Trophoblast cell (in vitro differentiated cells and primary cell): ENCODE results near the gene KCNA2.

Experiments used
- DNase-seq, 2 donors: peaks; one replicate each; pipeline ENCODE4 v3.0.0-alpha.2; 2016
- H2AFZ ChIP-seq: 2 replicates; pipeline ENCODE4 v1.6.1; 2013; ENCODE audit warnings: low read length, moderate library complexity, mild to moderate bottlenecking; ENCODE audit not compliant: insufficient read depth, poor library complexity
- H2AK5ac ChIP-seq: 2 replicates; pipeline ENCODE4 v1.6.1; 2013; ENCODE audit warnings: mild to moderate bottlenecking, low read length
- H2BK120ac ChIP-seq: 2 replicates; pipeline ENCODE4 v1.6.1; 2013; ENCODE audit warnings: low read length, mild to moderate bottlenecking, moderate library complexity; ENCODE audit not compliant: insufficient read depth, poor library complexity
- H2BK12ac ChIP-seq: 2 replicates; pipeline ENCODE4 v1.6.1; 2013; ENCODE audit warnings: mild to moderate bottlenecking, low read length, moderate library complexity
- H2BK5ac ChIP-seq: 2 replicates; pipeline ENCODE4 v1.6.1; 2013; ENCODE audit warnings: low read length, low read depth, moderate library complexity, mild to moderate bottlenecking; ENCODE audit not compliant: poor library complexity
- H3K14ac ChIP-seq: 2 replicates; pipeline ENCODE4 v1.6.1; 2013; ENCODE audit warnings: mild to moderate bottlenecking, low read length
- H3K18ac ChIP-seq: 2 replicates; pipeline ENCODE4 v1.6.1; 2013; ENCODE audit warnings: mild to moderate bottlenecking, low read length
- H3K23ac ChIP-seq: 2 replicates; pipeline ENCODE4 v1.6.1; 2013; ENCODE audit warnings: low read length
- H3K27ac ChIP-seq: 2 replicates; pipeline ENCODE4 v1.5.1; 2013; ENCODE audit warnings: low read depth, mild to moderate bottlenecking, inconsistent platforms, low read length, moderate library complexity
- H3K27me3 ChIP-seq: 2 replicates; pipeline ENCODE4 v1.6.1; 2013; ENCODE audit warnings: inconsistent platforms, mild to moderate bottlenecking, low read length, moderate library complexity; ENCODE audit not compliant: insufficient read depth
- H3K36me3 ChIP-seq, 2 experiments: 1 replicate in 1 of 2; 2 replicates in 1 of 2; pipeline ENCODE4 v1.6.1; 2013; ENCODE audit warnings: low read length in 2 of 2, mild to moderate bottlenecking in 2 of 2, moderate library complexity in 1 of 2; ENCODE audit not compliant: insufficient read depth in 2 of 2, control insufficient read depth in 1 of 2
- H3K4ac ChIP-seq: 2 replicates; pipeline ENCODE4 v1.6.1; 2013; ENCODE audit warnings: low read depth, mild to moderate bottlenecking, low read length, moderate library complexity
- H3K4me1 ChIP-seq, 2 experiments: 1 replicate in 1 of 2; 2 replicates in 1 of 2; pipeline ENCODE4 v1.6.1; 2013; ENCODE audit warnings: low read length in 2 of 2, mild to moderate bottlenecking in 2 of 2, moderate library complexity in 1 of 2; ENCODE audit not compliant: insufficient read depth in 2 of 2, control insufficient read depth in 1 of 2
- H3K4me2 ChIP-seq: 2 replicates; pipeline ENCODE4 v1.6.1; 2013; ENCODE audit warnings: inconsistent platforms, mild to moderate bottlenecking, low read length, moderate library complexity
- H3K4me3 ChIP-seq: 2 replicates; pipeline ENCODE4 v1.5.1; 2013; ENCODE audit warnings: mild to moderate bottlenecking, low read depth, low read length, inconsistent platforms
- H3K79me1 ChIP-seq: one replicate; pipeline ENCODE4 v1.6.1; 2013; ENCODE audit warnings: low read length
- H3K79me2 ChIP-seq: 2 replicates; pipeline ENCODE4 v1.6.1; 2013; ENCODE audit warnings: low read length, mild to moderate bottlenecking; ENCODE audit not compliant: control insufficient read depth, insufficient read depth, poor library complexity
- H3K9ac ChIP-seq: 2 replicates; pipeline ENCODE4 v1.6.1; 2013; ENCODE audit warnings: mild to moderate bottlenecking, low read length
- H3K9me3 ChIP-seq: 2 replicates; pipeline ENCODE4 v1.6.1; 2013; ENCODE audit warnings: low read depth, mild to moderate bottlenecking, control low read depth, inconsistent platforms, low read length; ENCODE audit not compliant: insufficient read depth
- H4K12ac ChIP-seq: 2 replicates; pipeline ENCODE4 v1.6.1; 2013; ENCODE audit warnings: low read depth, mild to moderate bottlenecking, low read length, moderate library complexity
- H4K8ac ChIP-seq: 2 replicates; pipeline ENCODE4 v1.6.1; 2013; ENCODE audit warnings: low read depth, mild to moderate bottlenecking, low read length, moderate library complexity
- H4K91ac ChIP-seq: one replicate; pipeline ENCODE4 v1.6.1; 2013; ENCODE audit warnings: low read depth, mild to moderate bottlenecking, low read length, moderate library complexity
- WGBS: extraction: QIAGEN DNeasy Blood & Tissue Kit; methylation state at CpG from one replicate; pipeline ENCODE4 v1.1.7; 2013; ENCODE audit warnings: missing lambda C conversion rate; ENCODE audit not compliant: insufficient read length, insufficient coverage; ENCODE audit errors: extremely low coverage; 5-methylcytosine and 5-hydroxymethylcytosine counted together

The KCNA2 gene

DNA sequence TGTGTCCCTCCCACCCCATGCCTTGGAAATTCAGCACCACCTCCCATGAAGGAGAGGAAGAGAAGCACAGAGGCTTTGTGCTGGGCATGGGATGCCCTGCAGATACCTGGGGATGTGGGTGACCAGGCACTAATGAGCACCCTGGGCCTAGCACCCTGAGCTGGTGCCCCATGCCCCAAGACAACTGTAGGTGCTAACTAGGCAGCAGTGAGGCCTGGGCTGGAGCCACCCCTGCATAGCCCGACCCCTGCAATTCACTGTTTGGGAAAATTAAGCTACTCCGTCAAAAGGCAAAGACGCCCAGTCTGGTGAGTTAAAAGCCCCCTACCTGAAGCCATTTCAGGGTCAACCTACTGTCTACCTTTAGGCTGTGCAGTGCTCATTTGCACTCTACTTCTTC is 5.4 kb downstream of the KCNA2 start:
- no peak overlapping the region for H2AK5ac ChIP-seq
- peaks cover under 1 to 2% of the 10 kb centered on the region in 2 experiments for H3K4me1 ChIP-seq
- H3K23ac ChIP-seq = no peak overlapping the region
- no peak overlapping the region for H3K27ac ChIP-seq
- peaks cover 15% of the 10 kb centered on the region for H3K27me3 ChIP-seq
- H4K91ac ChIP-seq = no peak overlapping the region
- H2AFZ ChIP-seq = no peak overlapping the region
- no peaks in the 10 kb centered on the region for H3K79me1 ChIP-seq
- no peak overlapping the region for H3K4me2 ChIP-seq
- no peak overlapping the region for H2BK120ac ChIP-seq
- no peak overlapping the region for H4K12ac ChIP-seq
- H3K36me3 ChIP-seq = no peaks in the 10 kb centered on the region
- H3K9ac ChIP-seq = no peak overlapping the region
- no peak overlapping the region for H2BK5ac ChIP-seq
- no peak overlapping the region for H3K4ac ChIP-seq
- no peak overlapping the region for H3K4me3 ChIP-seq
- H3K9me3 ChIP-seq = peaks cover 2% of the 10 kb centered on the region
- no CpG with 5 or more reads among the region's 3 CpGs for WGBS
- H2BK12ac ChIP-seq = no peak overlapping the region
- no peak overlapping the region for H3K18ac ChIP-seq
- no peak overlapping the region for H3K14ac ChIP-seq
- DNase-seq = no peak
- H3K79me2 ChIP-seq = no peaks in the 10 kb centered on the region
- H4K8ac ChIP-seq = no peak overlapping the region

DNA sequence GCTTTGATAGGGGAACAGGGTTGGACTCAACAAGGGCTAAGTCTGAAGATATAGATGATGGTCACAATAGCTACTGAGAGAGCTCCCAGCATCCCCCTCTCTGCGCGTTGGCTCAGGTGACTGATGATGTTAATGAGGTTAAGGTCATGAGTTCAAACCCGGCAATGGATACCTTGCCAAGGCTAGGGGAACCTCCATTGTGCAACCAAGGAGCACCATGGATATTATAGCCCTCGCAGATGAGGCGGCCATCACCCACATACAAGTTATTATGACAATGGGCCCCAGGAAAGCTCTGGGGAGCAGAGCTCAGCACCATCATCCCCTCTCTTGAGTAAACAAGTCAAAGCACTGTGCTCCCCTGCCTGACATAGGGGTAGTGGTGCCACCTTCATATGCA is 8.2 kb downstream of the KCNA2 start:
- H4K91ac ChIP-seq = no peak overlapping the region
- DNase-seq = no peak
- no peak overlapping the region for H3K9ac ChIP-seq
- no peak overlapping the region for H4K12ac ChIP-seq
- H2BK12ac ChIP-seq = no peak overlapping the region
- H3K23ac ChIP-seq = no peak overlapping the region
- no peak overlapping the region for H3K18ac ChIP-seq
- no CpG with 5 or more reads among the region's 5 CpGs for WGBS
- no peak overlapping the region for H2AK5ac ChIP-seq
- H3K14ac ChIP-seq = no peak overlapping the region
- H3K4me1 ChIP-seq = no peaks in the 10 kb centered on the region
- no peaks in the 10 kb centered on the region for H3K27me3 ChIP-seq
- no peak overlapping the region for H3K4me3 ChIP-seq
- no peak overlapping the region for H2BK5ac ChIP-seq
- no peak overlapping the region for H3K27ac ChIP-seq
- no peak overlapping the region for H3K4me2 ChIP-seq
- H2AFZ ChIP-seq = no peak overlapping the region
- H3K36me3 ChIP-seq = no peaks in the 10 kb centered on the region
- H2BK120ac ChIP-seq = no peak overlapping the region
- H3K9me3 ChIP-seq = peaks cover 2% of the 10 kb centered on the region
- H3K79me2 ChIP-seq = no peaks in the 10 kb centered on the region
- H4K8ac ChIP-seq = no peak overlapping the region
- H3K4ac ChIP-seq = no peak overlapping the region
- H3K79me1 ChIP-seq = no peaks in the 10 kb centered on the region

- H3K36me3 ChIP-seq = no peaks in the 10 kb centered on the region
- no peak overlapping the region for H2BK120ac ChIP-seq
- no peaks in the 10 kb centered on the region for H3K4me1 ChIP-seq
- H3K27me3 ChIP-seq = no peaks in the 10 kb centered on the region
- H4K12ac ChIP-seq = no peak overlapping the region
- no peak overlapping the region for H2BK12ac ChIP-seq
- no peak overlapping the region for H2AFZ ChIP-seq
- no peak overlapping the region for H2AK5ac ChIP-seq
- no CpG with 5 or more reads among the region's 2 CpGs for WGBS
- no peaks in the 10 kb centered on the region for H3K79me1 ChIP-seq
- no peak overlapping the region for H3K14ac ChIP-seq
- H3K27ac ChIP-seq = no peak overlapping the region
- H3K79me2 ChIP-seq = no peaks in the 10 kb centered on the region
- H3K9me3 ChIP-seq = peaks cover 2% of the 10 kb centered on the region
- H3K23ac ChIP-seq = no peak overlapping the region
- H4K8ac ChIP-seq = no peak overlapping the region
- H3K9ac ChIP-seq = no peak overlapping the region
- no peak overlapping the region for H3K4me3 ChIP-seq
- no peak overlapping the region for H3K4ac ChIP-seq
- no peak overlapping the region for H4K91ac ChIP-seq
- DNase-seq = no peak
- no peak overlapping the region for H3K4me2 ChIP-seq
- no peak overlapping the region for H3K18ac ChIP-seq
- no peak overlapping the region for H2BK5ac ChIP-seq
Measured at GRCh38 chr1:110596312-110596711, 9.8 kb downstream of the KCNA2 start.

GRCh38 chr1:110595353-110595710 is 10.8 kb downstream of the KCNA2 start:
- H2BK5ac ChIP-seq = no peak overlapping the region
- H2BK120ac ChIP-seq = no peak overlapping the region
- no peak overlapping the region for H2BK12ac ChIP-seq
- no peak overlapping the region for H3K4me3 ChIP-seq
- no peak overlapping the region for H3K23ac ChIP-seq
- H3K36me3 ChIP-seq = no peaks in the 10 kb centered on the region
- no peak overlapping the region for H4K12ac ChIP-seq
- no peak overlapping the region for H2AFZ ChIP-seq
- H3K79me2 ChIP-seq = no peaks in the 10 kb centered on the region
- no peak overlapping the region for H3K27ac ChIP-seq
- H4K91ac ChIP-seq = no peak overlapping the region
- H3K9ac ChIP-seq = no peak overlapping the region
- H3K79me1 ChIP-seq = no peaks in the 10 kb centered on the region
- H3K18ac ChIP-seq = no peak overlapping the region
- DNase-seq = no peak
- no peak overlapping the region for H4K8ac ChIP-seq
- H3K27me3 ChIP-seq = no peaks in the 10 kb centered on the region
- H3K4me2 ChIP-seq = no peak overlapping the region
- peaks cover 2% of the 10 kb centered on the region for H3K9me3 ChIP-seq
- H2AK5ac ChIP-seq = no peak overlapping the region
- no peak overlapping the region for H3K4ac ChIP-seq
- no peak overlapping the region for H3K14ac ChIP-seq
- no peaks in the 10 kb centered on the region for H3K4me1 ChIP-seq
